HG03060 (cell line): ENCODE data around the gene GHR.

Source experiments
- ATAC-seq: cut with Tn5 transposase; IDR thresholded peaks from one replicate; pipeline ENCODE4 v1.9.1; 2021; ENCODE audit warnings: low read depth, moderate number of reproducible peaks; ENCODE audit not compliant: unreplicated experiment

The GHR gene

DNA sequence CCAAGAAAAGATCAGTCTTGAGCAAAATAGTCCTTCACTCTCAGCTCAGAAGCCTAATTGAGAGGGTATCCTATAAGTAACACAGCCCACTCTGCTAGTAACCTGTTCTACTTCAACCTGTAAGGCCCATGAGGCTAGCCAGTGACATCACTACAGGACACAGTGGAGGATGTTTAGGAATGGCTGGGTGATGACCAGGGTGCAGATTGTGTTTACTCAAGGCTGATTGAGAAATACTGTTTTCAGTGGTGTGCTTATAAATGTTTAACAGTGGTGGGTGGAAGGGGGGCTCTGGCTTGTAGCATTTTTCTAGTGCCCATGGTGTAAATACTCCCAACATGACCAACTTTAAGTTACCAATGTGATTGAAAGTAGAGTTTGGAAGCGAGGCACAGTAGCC, 173.6 kb downstream of the GHR start:
- ATAC-seq, result no peak

DNA sequence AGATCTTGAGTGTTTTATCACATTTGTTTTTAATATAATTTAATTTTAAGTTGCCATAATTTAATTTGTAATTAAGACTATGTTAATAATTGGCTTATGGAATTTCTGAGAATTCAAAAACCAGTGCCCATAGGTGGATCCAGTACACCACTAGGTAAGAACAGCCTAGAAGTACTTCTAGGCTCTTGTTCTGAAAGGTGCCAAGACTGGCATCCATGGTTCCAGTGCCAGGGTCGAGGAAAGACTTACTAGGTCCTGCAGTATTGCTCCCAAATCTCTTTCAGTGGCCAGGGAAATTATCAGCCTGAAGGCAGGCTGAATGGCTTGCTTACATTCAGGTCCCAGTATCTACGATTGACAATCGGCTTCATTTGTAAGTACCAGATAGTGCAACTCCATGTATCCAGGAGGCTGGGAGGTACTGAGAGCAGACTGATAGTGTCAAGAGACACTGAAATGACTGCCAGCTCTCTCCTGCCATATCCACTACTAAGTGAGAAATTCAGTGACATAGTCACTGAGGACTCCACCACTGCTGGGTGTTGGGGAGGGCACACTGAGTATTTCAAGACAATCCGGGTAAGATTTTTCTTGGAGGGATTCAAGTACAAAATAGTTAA, 174.2 kb downstream of the GHR start:
- ATAC-seq, result no peak

DNA sequence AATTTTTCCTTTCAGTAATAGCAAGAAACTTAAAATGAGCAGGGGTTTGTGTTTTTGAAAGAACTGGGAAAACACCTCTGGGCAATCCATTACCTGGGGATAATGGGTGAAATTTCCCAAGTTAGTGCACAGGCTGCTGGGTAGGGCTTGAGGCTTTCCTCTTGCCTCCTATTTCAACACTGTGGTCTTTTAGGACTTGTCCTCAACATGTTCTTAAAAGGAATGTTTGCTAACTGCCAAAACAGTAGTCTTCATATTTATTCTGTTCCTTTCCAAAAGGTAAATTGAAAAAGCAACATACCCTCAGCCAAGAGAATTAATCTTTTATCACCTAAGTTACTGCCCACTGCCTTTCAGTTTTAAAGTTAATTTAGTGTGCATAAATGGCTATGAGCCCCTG, 175.1 kb downstream of the GHR start:
- ATAC-seq, result no peak

DNA sequence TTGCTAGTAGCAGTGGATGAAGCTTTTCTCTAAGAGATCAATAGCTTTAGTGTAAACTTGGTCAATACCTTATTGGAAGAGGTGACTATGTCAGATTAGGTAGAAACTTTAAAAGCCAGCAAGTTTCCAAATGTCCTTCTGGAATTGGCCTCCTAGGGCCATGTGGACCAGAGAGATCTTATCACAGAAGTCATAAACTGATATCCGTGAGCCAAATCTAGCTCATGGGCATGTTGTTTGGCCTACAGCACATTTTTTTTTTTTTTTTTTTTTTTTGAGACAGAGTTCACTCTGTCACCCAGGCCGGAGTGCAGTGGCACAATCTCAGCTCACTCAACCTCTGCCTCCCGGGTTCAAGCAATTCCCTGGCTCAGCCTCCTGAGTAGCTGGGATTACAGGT, 175.9 kb downstream of the GHR start:
- no peak for ATAC-seq

DNA sequence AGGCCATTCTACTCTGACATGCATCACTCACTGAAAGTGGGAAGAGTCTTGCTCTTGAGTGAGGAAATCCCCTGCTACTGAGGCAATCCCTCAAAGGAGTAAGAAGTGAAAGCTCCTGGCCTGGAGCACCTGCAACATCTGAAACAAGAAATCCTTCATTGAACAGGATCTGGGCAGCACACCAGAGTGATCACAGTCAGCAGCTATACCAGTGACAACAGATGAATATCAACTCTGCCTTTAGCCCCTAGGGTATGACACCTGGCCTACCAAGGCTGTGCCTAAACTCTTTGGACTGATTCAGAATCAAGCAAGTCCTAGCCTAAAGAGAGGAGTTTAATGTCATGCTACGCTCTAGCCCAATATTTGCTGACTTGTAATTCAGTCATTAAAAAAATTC, 177.2 kb downstream of the GHR start:
- no peak for ATAC-seq

DNA sequence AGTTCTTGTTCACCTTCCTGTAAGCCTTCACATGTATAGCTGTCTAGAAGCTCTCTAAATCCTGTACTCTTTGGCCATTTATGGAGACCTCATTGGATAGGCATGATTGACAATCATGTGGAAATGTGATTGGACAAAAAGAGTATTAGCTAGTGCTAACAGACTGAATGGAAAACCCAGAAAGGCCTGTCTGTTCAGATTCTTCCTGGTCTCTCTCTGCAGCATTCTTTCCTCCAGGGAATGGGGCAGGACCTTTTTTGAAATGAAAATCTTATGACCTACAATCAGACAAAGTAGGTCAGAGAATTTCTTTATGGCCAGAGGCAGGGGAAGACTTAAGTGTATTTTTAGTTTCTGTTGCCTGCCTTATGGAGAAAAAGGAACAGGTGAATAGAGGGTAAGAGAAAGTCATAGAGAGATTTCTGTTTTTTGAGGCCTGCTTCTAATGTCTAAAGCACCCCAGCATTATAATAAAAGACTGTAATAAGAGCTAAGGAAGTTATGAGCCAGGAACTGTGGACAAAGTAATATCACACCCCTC, 181.0 kb downstream of the GHR start:
- no peak for ATAC-seq

DNA sequence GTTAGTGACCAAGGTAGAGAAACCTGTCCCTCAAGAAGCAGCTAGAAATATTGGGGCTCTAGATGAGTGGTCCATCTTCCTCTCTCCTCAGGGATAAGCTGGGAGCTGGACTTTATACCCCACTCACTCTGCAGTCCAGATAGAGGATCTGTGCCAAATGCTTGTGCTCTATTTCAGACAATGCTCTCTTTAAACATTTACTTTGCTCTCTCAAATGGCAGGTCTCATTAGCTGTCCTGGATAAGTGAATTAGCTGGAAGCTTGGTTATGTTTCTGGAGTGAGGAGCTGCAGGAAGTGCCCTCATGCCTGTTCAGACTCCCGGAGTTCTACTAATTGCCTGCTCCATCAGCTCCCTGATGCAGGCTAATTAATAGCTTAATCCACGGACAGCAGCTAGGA, 182.3 kb downstream of the GHR start:
- no peak for ATAC-seq

DNA sequence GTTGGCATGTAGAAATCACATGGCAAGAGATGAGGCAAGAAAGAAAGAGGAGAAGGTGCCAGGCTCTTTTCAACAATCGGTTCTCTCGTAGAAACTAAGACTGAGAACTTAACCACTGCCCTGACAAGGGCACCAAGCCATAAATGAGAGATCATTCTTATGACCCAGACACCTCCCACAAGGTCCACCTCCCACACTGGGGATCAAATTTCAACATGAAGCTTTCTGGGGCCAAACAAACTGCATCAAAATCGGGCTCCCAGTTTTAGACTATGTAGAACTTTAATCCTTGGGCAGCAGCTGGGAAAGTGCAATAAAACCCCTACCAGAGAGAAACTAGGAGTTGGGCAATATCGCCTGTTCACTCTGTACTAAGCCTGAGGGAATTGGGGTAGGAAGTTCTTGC, 183.2 kb downstream of the GHR start:
- no peak for ATAC-seq

DNA sequence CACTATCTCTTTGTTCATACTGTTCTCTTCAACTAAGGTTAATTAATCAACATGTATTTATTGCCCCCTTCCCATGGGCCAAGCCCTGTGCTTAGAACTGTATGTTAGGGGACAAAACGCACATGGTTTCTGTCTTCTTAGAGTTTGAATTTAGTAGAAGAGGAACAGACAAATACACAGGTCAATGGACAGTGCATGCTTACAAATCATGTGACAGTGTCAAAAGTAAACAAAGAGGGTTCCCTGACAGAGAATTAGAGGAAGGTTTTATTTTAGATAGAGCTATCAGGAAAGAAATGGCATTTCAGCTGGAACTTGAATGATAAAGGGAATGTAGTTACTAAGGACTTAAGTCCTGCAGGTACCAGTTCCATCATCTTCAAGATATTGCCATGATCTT, 188.2 kb downstream of the GHR start:
- ATAC-seq, result no peak

DNA sequence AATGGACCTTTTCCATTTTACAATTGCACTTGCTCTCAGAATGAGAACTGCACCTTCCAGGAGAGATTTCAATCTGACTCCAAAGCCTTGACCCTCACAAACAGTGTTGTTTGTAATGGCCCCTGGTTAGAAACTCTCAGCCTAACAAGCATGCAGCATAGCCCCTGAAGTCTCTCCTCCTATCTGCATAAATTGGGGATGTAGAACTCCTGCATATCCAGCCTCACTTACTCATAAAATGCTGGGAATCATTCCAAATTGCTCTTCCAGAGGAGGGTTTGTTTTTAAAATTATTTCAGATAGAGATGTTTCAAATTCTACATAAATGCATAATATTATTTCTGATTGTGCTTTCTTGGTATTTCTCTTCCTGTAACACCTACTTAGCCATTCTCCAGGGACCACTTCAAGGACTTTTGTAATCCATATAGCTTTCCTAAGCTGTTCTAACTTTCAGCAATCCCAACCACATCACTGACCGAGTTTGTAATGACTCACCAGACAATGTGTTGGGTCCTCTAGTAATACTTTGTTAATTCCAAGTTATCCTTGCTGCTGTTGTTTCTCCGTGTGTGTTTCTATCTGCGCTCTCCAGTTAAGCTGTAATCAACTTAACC, 189.6 kb downstream of the GHR start:
- ATAC-seq, result no peak

DNA sequence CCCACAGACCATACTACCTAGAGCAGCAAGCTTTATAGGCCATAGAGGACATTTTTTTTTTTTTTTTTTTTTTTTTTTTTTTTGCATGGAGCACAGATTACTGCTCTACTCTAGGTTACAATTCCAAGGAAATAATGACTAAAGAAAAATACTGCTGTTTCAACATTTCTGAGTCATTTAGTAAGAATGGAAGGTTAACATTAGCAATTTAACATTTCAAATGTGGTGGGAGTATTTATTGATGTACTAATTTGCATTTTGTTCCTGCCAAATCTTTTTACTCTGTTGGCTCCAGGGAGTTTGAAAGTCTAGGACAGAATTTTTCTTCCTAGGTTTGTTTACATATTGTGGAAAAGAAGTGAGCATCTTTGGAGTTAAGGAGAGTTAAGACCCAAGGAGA, 191.3 kb downstream of the GHR start:
- no peak for ATAC-seq

DNA sequence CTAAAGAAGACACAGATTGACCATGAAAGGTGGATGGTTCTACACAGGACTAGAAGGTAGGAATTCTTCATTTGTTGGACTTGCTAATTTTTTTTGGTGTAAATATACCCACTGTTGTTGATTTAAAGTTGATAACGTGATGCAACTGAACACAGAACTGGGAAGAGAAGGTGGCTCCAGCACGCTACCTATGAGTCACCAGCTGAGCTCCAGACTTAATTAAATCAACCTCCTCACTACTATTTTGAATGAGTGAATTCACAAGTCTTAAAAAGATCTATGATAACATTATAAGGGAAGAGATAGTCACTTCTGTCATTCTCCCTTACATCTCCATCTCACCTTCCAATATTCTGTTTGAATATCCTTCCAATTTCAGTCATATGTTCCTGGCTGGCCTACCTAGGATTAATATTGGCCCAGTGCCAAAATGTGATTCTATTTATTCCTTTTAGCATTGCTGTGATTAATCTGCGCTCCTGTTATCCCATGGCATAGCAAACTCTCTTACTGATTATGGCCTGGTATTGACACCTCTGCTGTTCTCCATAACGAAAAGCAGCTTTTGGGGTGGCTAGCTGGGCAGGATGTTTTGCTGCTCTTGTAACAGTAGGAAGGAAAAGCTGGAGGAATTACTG, 197.5 kb downstream of the GHR start:
- no peak for ATAC-seq

DNA sequence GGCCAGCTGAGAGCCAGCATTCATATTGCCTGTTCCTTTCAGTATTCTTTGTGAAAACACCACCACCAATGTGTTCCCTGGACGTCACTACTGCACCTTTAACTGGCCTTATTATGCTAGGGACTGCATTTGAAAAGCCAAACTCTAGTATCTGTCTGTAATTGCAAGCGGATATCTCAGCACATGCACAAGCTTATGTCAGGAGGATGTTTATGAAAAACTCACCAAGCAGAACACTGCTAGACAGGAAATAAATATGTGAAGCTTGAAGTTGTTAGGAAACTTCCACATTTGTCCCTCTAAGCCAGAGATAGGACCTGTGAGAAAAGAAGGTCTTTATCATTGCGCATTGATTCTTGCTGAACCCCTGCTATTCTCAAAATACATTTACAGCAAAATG, 198.0 kb downstream of the GHR start:
- no peak for ATAC-seq

DNA sequence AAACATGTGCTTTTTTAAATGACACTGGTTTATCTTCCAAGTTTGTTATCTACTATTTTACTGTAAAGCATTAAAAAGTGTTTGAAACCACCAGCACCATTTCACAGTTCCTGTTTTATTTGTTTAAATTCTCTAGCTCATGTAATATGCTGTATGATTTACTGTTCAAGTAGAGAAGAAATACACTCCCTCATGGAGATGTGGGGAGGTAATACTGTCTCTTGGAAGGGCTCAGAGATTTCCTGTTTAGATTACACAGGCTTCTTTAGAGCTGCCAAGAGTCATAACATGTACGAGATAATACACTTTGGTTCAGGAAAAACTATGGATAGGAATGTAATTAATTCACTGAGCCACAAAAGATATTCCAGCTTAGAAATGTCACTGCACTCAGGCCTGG, 198.4 kb downstream of the GHR start:
- no peak for ATAC-seq

DNA sequence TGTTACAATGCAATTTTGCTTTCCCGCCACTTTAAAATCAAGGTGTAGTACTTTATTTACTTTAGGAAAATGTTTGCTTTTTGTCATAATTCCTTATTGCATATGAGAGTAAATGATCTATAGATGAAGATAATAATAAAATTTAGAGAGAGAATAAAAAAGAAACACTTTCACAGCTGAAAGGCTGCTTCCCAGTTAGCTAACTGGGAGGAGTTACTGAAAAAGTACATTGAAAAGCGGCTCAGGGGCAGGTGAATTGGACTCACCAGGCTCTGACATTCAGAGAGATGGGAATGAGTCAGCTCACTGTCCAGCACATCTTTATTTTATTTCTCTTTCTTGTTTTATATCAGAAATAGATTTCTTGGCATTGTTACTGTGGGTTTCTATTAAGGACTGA, 201.7 kb downstream of the GHR start:
- no peak for ATAC-seq

DNA sequence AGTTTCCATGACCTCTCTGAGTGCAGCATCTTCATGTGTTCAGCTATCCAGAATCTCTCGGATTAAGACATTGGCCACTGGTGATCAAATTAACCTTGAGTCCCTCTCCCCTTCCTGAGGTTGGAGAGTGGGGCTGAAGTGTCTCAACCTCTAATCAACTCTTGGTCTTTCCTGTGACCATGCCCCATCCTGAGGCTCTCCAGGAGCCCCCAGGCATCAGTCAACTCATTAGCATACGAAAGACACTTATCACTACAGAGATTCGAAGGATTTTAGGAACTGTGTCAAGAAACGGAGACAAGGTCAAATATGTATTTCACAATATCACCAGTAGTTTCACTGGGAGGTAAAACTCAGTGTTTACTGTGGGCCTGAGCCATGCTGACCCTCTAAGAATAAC, 203.2 kb downstream of the GHR start:
- no peak for ATAC-seq

DNA sequence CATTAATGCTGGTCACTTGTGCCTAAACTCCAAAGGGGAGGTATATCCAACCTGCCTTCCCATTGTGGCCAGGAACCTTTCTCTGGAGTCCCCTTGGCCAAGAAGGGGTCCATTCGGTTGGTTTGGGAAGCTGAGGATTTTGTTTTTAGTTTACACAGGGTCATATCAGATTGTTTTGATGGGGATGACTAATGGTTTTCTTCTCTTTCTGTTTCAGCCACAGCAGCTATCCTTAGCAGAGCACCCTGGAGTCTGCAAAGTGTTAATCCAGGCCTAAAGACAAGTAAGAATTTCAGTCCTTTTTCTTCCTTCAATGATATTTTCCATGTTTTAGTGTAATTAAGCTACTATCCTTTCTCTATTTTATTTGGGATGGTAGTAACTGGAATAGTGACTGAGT, 205.6 kb downstream of the GHR start:
- no peak for ATAC-seq

DNA sequence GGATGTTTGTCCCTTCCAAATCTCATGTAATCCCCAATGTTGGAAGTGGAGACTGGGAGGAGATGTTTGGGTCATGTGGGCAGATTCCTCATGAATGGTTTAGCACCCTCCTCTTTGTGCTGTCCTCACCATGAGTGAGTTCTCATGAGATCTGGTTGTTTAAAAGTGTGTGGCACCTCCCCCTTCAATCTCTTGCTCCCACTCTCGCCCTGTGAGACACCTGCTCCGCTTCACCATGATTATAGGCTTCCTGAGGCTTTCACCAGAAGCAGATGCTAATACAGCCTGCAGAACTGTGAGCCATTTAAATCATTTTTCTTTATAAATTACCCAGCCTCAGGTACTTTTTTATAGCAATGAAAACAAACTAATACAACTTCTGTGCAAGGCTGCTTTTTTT, 206.0 kb downstream of the GHR start:
- no peak for ATAC-seq

DNA sequence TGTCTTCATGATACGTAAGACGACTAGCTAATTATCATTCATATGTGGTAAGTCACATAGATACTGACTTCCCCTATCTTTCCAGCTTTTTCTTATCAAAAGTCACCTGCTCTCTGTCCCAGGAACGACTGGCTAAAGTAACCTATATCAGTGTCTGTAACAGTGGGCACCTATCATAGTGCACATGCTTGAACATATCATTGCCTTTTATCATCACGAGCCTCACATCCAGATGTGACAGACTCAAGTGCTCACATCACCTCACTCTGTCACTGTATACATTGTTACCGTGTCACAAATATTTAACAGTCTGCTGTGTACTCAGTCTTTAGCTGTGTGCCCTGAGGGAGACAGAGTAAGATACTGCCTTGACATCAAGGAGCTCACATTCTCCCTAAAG, 208.0 kb downstream of the GHR start:
- ATAC-seq, result no peak

DNA sequence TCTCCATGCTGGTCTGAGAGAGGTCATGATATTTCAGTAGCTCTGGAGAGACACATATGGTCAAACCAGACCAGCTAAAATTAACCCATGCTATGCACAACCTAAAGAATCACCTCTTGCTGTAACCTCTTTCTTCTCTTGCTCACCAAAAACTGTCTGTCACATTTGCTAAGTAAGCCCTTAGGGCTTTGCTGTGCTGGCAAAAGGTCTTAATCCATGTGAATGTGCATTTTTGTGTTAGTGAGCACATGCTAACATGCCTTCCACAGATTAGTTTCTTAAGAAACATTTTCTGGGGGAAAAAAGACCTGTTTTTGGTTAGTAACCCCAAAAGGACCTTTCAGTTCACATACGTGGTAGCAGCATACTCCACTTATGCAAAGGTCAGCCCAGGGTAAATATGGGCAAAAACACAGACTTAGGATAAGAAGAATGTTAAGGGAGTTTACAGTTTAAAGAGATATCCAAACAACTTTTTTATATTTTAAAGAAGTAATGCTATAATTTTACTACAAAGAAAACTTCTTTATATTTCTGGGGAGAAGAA, 209.2 kb downstream of the GHR start:
- no peak for ATAC-seq

DNA sequence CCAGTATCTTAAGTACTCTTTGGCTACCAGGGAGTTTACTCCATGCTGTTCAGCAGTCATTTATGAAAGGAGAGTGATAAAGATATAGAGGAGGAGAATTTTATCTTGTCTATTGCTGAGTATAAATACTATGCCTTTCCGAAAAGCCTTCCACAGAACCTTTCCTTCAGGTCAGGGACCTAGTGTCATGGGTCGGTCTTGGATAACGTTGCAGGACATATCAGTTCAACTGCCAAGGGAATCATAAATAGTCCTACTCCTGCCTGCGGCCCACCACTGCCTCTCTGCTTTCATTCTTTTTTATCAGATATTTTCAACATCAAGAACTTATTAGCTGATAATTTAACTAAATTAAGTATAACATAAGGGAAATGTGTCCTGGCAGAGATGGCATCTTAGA, 211.3 kb downstream of the GHR start:
- ATAC-seq, result no peak

DNA sequence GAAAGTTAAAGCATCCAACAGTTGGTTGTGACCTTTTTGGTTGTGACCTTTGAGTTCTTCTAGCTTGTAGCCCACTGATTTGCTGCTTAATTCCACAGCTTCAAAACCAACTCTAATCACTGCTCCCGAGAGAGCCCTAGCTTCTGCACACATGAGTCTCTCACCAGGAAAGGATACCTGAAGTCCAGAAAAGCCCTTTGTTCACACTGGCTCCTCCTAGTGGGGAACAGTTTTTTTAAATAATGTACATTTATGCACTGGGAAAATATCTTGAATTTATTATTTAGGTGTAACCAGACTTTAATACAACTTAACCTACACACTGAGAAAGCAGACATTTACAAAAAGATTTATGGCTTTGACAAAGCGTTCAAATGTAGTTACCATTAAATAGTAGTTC, 213.2 kb downstream of the GHR start:
- no peak for ATAC-seq
